Measurements from ENCODE around the gene CDK19. TPM values are rescaled to one million over a fixed set of nuclear protein-coding genes. Genes with fewer than 3 reads are reported as not detected.

The CDK19 gene
- total RNA-seq, 1 experiment from 2014 or later: 7.0 TPM

DNA sequence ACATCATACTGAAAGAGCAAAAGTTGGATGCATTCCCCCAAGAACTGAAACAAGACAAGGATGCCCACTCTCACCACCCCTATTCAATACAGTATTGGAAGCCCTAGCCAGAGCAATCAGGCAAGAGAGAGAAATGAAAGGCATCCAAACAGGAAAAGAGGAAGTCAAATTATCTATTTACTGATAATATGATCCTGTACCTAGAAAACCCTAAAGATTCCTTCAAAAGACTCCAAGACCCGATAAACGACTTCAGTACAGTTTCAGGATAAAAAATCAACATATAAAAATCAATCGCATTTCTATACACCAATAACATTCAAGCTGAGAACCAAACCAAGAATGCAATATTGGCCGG, 14.5 kb downstream of the CDK19 start:
- Histone ChIP-seq H3K23me2 (ENCODE audit: insufficient read length, low read depth, low read length, poor library complexity, severe bottlenecking) (no peaks in the 10 kb centered on the region), H3T11ph (ENCODE audit: low read length) (no peak overlapping the region), H2BK20ac (ENCODE audit: low read depth, low read length, poor library complexity, severe bottlenecking) (no peak overlapping the region), H3K18ac (ENCODE audit: insufficient read length, low read depth, low read length) (no peak overlapping the region), H3K79me2 (ENCODE audit: insufficient read depth, low read length) (peaks cover 2% of the 10 kb centered on the region; the same call in 1 of the 2 replicates), H3K9me3 (ENCODE audit: control insufficient read depth, low read depth, low read length) (no peaks in the 10 kb centered on the region), H3K79me1 (ENCODE audit: insufficient read depth, low read depth, low read length, poor library complexity, severe bottlenecking) (no peaks in the 10 kb centered on the region), H4K20me1 (ENCODE audit: control insufficient read depth, insufficient read depth, insufficient read length) (no peaks in the 10 kb centered on the region), H2BK5ac (ENCODE audit: insufficient read length, low read length) (no peak overlapping the region), H2AK5ac (ENCODE audit: insufficient read length, low read length) (no peak overlapping the region), H3K27ac (ENCODE audit: insufficient read length, low read depth, low read length) (no peak overlapping the region), H3K56ac (ENCODE audit: insufficient read length, low read depth, low read length) (no peak overlapping the region), H3K4me2 (ENCODE audit: insufficient read depth, insufficient read length, low read length) (no peak overlapping the region), H2BK12ac (ENCODE audit: insufficient read length, low read depth, low read length) (no peak overlapping the region), H4K8ac (replicated peaks; ENCODE audit: insufficient read length, low read depth, low read length) (no peak overlapping the region), H3K23ac (ENCODE audit: insufficient read length, low read depth, low read length) (no peak overlapping the region), H3K4ac (ENCODE audit: low read depth, low read length) (no peak overlapping the region), H2BK15ac (ENCODE audit: low read depth, low read length) (no peak overlapping the region), H3K4me1 (ENCODE audit: insufficient read depth, low read length) (no peaks in the 10 kb centered on the region), H3K9ac (ENCODE audit: extremely low read depth, insufficient read length, low read length) (no peak overlapping the region), H3K14ac (ENCODE audit: insufficient read depth, low read length) (no peak overlapping the region), H2AFZ (ENCODE audit: low read length) (no peak overlapping the region), H3K27me3 (ENCODE audit: insufficient read depth, low read length) (no peaks in the 10 kb centered on the region), H4K91ac (ENCODE audit: insufficient read length, low read depth, low read length) (no peak overlapping the region), H2BK120ac (ENCODE audit: low read depth, low read length, poor library complexity, severe bottlenecking) (no peak overlapping the region), H4K5ac (ENCODE audit: insufficient read length, low read depth, low read length) (no peak overlapping the region)
- DNase-seq: no peak
- Mint-ChIP-seq H3K4me3 (no peak overlapping the region), H3K4me1 (no peaks in the 10 kb centered on the region), H3K36me3 (ENCODE audit: insufficient read depth in 1 of 3, low read depth in 3 of 3) (peaks cover 3 to 30% (median 12%) of the 10 kb centered on the region in 3 experiments; a peak in 4 of 7 replicates), H3K27ac (0 out of 7 replicates have a peak overlapping the region, but pooled peaks of 1 of the 3 experiments have one; percentile 50), H3K9me3 (peaks cover 6 to 12% of the 10 kb centered on the region in 2 experiments), H3K27me3 (ENCODE audit: low read depth) (no peaks in the 10 kb centered on the region)
- no CpG with 5 or more reads among the region's 4 CpGs for WGBS (ENCODE audit: extremely low coverage, insufficient read length, low lambda C conversion rate)
- TF ChIP-seq, protein P1, sequence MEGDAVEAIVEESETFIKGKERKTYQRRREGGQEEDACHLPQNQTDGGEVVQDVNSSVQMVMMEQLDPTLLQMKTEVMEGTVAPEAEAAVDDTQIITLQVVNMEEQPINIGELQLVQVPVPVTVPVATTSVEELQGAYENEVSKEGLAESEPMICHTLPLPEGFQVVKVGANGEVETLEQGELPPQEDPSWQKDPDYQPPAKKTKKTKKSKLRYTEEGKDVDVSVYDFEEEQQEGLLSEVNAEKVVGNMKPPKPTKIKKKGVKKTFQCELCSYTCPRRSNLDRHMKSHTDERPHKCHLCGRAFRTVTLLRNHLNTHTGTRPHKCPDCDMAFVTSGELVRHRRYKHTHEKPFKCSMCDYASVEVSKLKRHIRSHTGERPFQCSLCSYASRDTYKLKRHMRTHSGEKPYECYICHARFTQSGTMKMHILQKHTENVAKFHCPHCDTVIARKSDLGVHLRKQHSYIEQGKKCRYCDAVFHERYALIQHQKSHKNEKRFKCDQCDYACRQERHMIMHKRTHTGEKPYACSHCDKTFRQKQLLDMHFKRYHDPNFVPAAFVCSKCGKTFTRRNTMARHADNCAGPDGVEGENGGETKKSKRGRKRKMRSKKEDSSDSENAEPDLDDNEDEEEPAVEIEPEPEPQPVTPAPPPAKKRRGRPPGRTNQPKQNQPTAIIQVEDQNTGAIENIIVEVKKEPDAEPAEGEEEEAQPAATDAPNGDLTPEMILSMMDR (conservative IDR thresholded peaks at IDR 0.05): no peak

Measured in H9 (cell line).